HG03469 (cell line): Measurements from ENCODE around the gene MST1R.
"Not testable (repeated sequence)": the region's sequence is repeated elsewhere in the genome, so short reads cannot be mapped to it uniquely, and the experiment has no call there.

Experiments
- ATAC-seq: cut with Tn5 transposase; IDR thresholded peaks from one replicate; pipeline ENCODE4 v1.9.1; 2021; ENCODE audit warnings: mild to moderate bottlenecking, moderate library complexity, moderate number of reproducible peaks; ENCODE audit not compliant: unreplicated experiment

Gene MST1R

GRCh38 chr3:49903451-49904424 is at the start of gene MST1R:
Gene MST1R (minus strand): TSS chr3:49903873. CDS start chr3:49903609, 264 bp downstream.
- ATAC-seq = no peak

DNA sequence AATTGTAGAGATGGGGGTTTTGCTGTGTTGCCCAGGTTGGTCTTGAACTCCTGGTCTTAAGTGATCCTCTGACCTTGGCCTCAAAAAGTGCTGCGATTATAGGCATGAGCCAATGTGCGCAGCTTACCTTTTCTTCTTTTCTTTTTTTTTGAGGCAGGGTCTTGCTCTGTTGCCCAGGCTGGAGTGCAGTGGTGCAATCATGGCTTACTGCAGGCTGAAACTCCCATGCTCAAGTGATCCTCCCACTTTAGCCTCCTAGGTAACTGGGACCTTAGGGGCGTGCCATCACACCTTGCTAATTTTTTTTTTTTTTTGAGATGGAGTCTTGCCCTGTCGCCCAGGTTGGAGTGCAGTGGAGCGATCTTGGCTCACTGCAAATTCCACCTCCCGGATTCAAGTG is 49.3 kb upstream of the MST1R start:
- no peak for ATAC-seq

DNA sequence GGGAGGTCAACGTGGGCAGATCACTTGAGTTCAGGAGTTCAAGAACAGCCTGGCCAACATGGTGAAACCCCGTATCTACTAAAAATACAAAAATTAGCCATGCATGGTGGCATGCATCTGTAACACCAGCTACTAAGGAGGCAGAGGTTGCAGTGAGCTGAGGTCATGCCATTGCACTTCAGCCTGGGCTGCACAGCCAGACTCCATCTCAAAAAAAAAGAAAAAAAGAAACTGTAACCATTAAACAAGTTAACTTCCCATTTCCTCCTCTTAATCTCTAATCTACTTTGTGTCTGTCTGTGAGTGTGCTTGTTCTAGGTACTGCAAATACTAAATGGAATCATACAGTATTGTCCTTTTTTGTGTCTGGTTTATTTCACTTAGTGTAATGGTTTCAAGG is 39.0 kb upstream of the MST1R start:
- no peak for ATAC-seq

DNA sequence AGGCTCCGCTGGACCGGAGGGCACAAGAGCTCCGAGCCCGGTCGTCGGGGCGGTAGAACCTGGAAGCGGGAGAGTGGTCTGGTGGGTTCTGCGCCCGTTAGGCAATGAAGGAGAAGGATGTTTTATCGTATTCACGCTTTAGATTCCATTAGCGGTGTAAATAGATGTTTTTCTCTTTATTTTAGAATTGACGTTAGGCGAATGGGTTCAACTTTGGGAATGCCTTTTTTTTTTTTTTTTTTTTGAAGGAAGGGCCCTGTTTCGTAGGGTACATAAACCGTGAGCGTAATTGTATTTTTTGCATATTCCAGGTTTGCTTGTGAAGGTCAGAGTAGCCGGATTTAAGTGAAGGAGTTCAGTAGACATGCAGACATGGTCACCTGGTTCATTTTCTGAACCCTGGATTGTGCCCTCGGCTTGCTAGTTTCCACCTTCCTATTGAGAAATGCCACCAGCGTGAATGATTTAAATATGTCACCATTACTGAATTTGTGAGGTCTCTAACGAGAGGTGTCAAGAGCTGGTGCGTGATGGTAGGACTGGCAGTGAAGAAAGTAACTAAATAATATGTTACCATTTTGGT is 37.1 kb upstream of the MST1R start:
- ATAC-seq = no peak

- peak; percentile 81 for ATAC-seq
Observed at GRCh38 chr3:49939858-49940666, 36.4 kb upstream of the MST1R start, which contains the start of gene RBM6. Gene RBM6 (plus strand): TSS chr3:49940150. CDS start chr3:49962642, 22,492 bp downstream.

- ATAC-seq = no peak
Observed at GRCh38 chr3:49937090-49937489, 33.4 kb upstream of the MST1R start.

GRCh38 chr3:49932281-49932680 is 28.6 kb upstream of the MST1R start:
- not testable (repeated sequence) for ATAC-seq

DNA sequence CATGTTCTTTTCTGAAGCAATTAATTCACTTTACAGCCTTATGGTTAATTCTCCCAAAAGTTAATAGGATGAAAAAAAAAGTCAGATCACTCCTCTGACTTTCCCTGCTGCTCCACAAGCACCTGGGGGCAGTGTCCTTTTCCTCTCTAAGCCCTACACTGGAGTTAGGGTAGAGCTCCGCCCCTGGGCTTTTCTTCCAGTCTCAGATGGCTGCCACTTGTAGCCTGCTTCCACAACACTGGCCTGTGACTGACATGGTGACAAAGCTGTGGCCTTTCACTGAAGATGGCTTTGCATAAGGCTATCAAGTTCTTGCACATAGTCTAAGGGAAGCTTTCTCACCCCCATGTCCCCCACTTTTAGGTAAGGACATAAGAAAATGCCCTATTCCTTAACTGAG is 27.2 kb upstream of the MST1R start:
- ATAC-seq = no peak

DNA sequence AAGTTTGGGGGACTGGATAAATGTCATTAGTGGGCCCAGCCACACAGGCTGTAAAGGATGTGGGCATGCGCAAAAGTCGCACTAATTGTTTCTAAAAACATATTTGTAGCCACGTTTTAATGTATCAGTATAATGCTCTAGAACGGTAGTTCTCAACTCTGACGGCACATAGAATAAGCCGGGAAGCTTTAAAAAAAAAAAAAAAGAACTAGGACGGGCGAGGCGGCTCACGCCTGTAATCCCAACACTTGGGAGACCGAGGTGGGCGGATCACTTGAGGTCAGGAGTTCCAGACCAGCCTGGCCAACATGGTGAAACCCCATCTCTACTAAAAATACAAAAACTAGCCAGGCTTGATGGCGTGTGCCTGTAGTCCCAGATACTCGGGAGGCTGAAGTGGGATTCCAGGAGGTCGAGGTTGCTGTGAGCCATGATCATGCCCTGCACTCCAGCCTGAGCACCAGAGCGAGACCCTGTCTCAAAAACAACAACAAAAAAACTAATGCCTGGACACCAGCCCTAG is 26.6 kb upstream of the MST1R start:
- no peak for ATAC-seq

- peak; percentile 71 for ATAC-seq
Observed at GRCh38 chr3:49929291-49930167, 25.9 kb upstream of the MST1R start, which contains the start of gene MON1A. Gene MON1A (minus strand): TSS chr3:49929811. CDS start chr3:49913346, 16,465 bp downstream.

DNA sequence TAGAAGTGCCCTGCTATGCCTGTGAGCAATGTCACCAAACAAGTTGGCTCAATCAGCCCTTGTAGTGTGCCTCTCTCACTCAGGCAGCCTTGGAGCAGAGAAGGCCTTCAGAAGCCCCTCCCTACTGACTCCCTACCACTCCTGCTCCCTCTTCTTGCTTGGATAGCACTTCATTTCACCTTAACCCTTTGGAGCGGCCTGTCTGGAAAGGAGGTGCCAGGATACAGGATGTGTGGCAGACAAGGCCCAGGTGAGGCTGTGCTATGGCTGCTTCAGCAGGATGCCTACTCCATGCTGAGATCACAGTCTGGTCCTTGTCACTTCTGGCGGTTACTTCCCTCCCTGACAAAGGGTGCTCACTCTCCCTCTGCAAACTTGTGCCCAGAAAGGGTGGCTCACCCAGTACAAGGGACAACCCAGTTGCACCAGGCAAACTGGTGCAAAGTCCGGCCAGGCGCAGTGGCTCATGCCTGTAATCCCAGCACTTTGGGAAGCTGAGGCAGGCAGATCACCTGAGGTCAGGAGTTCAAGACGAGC is 24.9 kb upstream of the MST1R start:
- ATAC-seq = no peak

DNA sequence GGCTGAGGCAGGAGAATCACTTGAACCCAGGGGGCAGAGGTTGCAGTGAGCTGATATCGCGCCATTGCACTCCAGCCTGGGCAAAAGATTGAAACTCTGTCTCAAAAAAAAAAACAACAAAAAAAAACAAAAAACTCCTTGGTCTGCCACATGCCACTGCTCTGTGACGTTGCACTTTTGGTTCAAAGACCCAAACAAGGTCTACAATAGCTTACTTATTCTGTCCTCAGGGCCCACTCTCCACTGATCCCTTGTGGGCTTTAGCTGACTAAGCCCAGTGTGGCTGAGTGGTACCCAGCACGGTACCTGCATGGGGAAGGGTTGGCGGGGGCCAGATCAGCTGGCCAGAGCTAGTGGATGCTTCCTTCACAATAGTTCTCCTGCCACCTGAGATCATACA is 24.1 kb upstream of the MST1R start:
- ATAC-seq = no peak

DNA sequence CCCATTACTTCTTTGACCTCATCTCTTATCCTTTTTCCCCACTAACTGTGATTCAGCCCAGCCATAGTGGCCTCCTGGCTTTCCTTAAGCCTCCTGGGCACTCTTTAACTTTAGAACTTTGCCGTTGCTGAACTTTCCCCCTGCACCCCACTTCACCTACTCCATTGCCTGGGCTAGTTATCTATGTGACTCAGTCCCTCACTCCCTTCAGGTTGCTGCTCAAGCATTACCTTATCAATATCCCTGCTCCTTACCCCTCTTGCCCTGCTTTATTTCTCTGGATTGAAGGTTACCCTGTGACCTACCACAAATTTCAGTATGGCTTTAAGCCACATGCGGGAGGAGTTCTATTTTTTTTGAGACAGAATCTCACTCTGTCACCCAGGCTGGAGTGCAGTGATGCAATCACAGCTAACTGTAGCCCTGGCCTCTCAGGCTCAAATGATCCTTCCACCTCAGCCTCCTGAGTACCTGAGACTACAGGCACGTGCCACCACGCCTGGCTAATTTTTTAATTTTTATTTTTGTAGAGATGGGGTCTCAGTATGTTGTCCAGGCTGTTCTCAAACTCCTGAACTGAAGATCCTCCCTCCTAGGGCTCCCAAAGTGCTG is 22.6 kb upstream of the MST1R start:
- ATAC-seq = no peak

DNA sequence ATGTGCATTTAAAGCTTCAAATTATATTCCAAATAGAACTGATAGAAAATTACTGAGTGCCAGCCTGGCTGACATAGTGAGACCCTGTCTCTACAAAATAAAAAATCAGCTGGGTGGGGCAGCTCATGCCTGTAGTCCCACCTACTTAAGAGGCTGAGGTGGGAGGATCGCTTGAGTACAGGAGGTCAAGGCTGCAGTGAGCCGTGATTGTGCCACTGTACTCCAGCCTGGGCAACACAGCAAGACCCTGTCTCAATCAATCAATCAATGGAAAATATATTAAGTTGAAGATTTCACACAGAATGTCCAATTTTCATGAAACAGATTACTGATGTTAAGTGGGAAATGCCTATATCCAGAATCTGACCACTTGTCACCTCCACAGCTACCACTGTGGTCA is 21.8 kb upstream of the MST1R start:
- no peak for ATAC-seq

GRCh38 chr3:49924683-49925082 is 21.0 kb upstream of the MST1R start:
- no peak for ATAC-seq

DNA sequence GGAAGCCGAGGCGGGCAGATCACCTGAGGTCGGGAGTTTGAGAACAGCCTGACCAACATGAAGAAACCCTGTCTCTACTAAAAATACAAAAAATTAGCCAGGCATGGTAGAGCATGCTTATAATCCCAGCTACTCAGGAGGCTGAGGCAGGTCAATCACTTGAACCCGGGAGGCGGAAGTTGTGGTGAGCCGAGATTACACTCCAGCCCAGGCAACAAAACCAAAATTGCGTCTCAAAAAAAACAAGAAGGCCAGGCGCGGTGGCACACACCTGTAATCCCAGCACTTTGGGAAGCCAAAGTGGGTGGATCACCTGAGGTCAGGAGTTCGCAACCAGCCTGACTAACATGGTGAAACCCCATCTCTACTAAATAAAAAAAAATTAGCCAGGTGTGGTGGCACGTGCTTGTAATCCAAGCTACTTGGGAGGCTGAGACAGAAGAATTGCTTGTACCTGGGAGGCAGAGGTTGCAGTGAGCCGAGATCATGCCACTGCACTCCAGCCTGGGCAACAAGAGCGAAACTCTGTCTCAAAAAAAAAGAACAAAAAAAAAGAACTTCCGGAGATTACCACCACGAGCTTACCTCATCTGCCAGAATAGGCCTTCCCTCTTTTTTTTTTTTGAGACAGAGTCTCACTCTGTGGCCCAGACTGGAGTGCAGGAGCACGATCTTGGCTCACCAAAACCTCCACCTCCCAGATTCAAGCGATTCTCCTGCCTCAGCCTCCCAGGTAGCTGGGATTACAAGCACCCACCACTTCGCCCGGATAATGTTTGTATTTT is 14.3 kb upstream of the MST1R start:
- not testable (repeated sequence) for ATAC-seq

DNA sequence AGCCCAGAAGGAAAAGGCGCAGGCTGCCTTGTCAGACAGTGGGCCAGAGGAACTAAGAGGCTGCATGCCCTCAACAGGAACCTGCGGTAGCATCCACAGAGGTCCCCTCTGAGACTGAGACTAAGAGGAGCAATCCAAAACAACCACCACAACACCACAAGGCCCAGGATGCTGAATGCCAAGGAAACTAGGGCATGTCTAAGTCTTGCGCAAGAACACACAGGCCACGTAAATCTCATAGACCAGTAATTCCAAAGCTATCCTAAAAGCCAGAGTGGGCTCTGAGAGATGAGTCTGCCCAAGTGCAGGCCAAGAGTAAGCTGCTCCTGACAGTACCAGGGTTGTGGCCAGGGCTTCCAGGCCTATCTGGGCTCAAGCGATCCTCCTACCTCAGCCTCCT is 13.0 kb upstream of the MST1R start:
- no peak for ATAC-seq

GRCh38 chr3:49914906-49915305 is 11.2 kb upstream of the MST1R start:
- no peak for ATAC-seq
